Loucy (cell line): ENCODE data around the gene NAV2.

ENCODE experiments used
- CTCF ChIP-seq: fragments of 200-600 bp; sonication (generic); conservative IDR thresholded peaks from 2 replicates; pipeline ENCODE4 v1.5.1; 2014; ENCODE audit warnings: mild to moderate bottlenecking, antibody characterized with exemption, low read length
- EZH2phosphoT487 ChIP-seq: fragments of 200-600 bp; IDR thresholded peaks from 2 replicates; pipeline ENCODE4 v1.6.1; 2018; ENCODE audit warnings: antibody characterized with exemption, mild to moderate bottlenecking, moderate library complexity, borderline replicate concordance

DNA sequence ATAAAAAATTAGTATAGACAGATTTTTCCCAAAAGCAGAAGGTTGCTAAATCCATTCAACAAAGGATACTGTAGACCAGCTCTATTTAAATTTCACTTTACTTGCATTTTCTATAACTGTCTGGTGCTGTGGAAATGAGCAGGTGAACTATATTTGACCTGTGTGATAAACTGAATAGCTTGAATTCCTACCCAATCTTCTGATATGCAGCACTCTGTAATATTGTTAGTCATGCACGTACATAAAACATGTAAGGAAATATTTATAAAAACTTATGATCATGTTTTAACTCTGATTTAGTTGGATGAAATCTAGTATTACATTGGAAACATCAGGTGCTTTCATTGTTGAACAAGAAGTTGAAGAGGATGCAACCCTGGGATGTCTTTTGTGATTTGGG is 234.0 kb downstream of the NAV2 start:
- TF ChIP-seq CTCF: no peak
- no peak for TF ChIP-seq EZH2phosphoT487
